Endodermal cell (in vitro differentiated cells): ENCODE measurements around the gene HSPA2. TPM values are rescaled to one million over a fixed set of nuclear protein-coding genes. Genes with fewer than 3 reads are reported as not detected.

Experiments
- DNase-seq: peaks from one replicate; pipeline ENCODE4 v3.0.0-alpha.2; 2017
- H3K27ac ChIP-seq: 2 replicates; pipeline ENCODE4 v1.5.1; 2013; ENCODE audit warnings: mild to moderate bottlenecking, low read depth, low read length, moderate library complexity
- H3K27me3 ChIP-seq: 2 replicates; pipeline ENCODE4 v1.6.1; 2013; ENCODE audit warnings: mild to moderate bottlenecking, low read length, moderate library complexity; ENCODE audit not compliant: insufficient read depth, control insufficient read depth, poor library complexity, severe bottlenecking
- H3K36me3 ChIP-seq: 2 replicates; pipeline ENCODE4 v1.7.0; 2013; ENCODE audit warnings: mild to moderate bottlenecking, low read length, moderate library complexity; ENCODE audit not compliant: control insufficient read depth, insufficient read depth
- H3K4me1 ChIP-seq: one replicate; pipeline ENCODE4 v1.7.0; 2013; ENCODE audit warnings: low read length; ENCODE audit not compliant: control insufficient read depth, insufficient read depth
- H3K4me3 ChIP-seq: 2 replicates; pipeline ENCODE4 v1.5.1; 2013; ENCODE audit warnings: mild to moderate bottlenecking, low read length, moderate library complexity
- H3K9ac ChIP-seq: 2 replicates; pipeline ENCODE4 v1.6.1; 2013; ENCODE audit warnings: mild to moderate bottlenecking, low read length, moderate library complexity; ENCODE audit not compliant: poor library complexity, severe bottlenecking; ENCODE audit errors: extremely low read depth
- H3K9me3 ChIP-seq: 2 replicates; pipeline ENCODE4 v1.6.1; 2013; ENCODE audit warnings: mild to moderate bottlenecking, low read length, moderate library complexity; ENCODE audit not compliant: control insufficient read depth
- H3K27ac Mint-ChIP-seq: 2 replicates; pipeline ENCODE4 v1.8.0; 2020; ENCODE audit warnings: mixed read lengths
- H3K27me3 Mint-ChIP-seq: 2 replicates; pipeline ENCODE4 v1.8.0; 2021; ENCODE audit warnings: mild to moderate bottlenecking, mixed read lengths; ENCODE audit not compliant: insufficient read depth
- H3K36me3 Mint-ChIP-seq: 2 replicates; pipeline ENCODE4 v1.8.0; 2020; ENCODE audit warnings: low read depth, mixed read lengths
- H3K4me1 Mint-ChIP-seq: 2 replicates; pipeline ENCODE4 v1.8.0; 2020; ENCODE audit warnings: mixed read lengths
- H3K4me3 Mint-ChIP-seq: 2 replicates; pipeline ENCODE4 v1.8.0; 2020; ENCODE audit warnings: mild to moderate bottlenecking, moderate library complexity, mixed read lengths
- H3K9me3 Mint-ChIP-seq: 2 replicates; pipeline ENCODE4 v1.8.0; 2020; ENCODE audit warnings: mild to moderate bottlenecking, mixed read lengths
- CTCF ChIP-seq: fragments of 200-600 bp; sonication (generic); conservative IDR thresholded peaks from 2 replicates; pipeline ENCODE4 v1.5.0; 2021; ENCODE audit warnings: antibody characterized with exemption, mild to moderate bottlenecking
- WGBS, 2 experiments: methylation state at CpG; one replicate each; pipeline versions ENCODE4 v1.1.5 to v1.1.7; 2013; ENCODE audit warnings: missing lambda C conversion rate in 2 of 2, mixed read lengths in 1 of 2; ENCODE audit not compliant: insufficient coverage in 1 of 2, insufficient read length in 1 of 2; 5-methylcytosine and 5-hydroxymethylcytosine counted together
- total RNA-seq, 2 donors: library from RNA; stranded (reverse); fragmentation: NEBNext Ultra II Directional in 1 of 2; extraction: Animal tissue kit (Norgen Biotek cat#: 25700) in 1 of 2; gene quantifications; 2 replicates in 1 of 2; 3 replicates in 1 of 2; pipeline ENCODE4 v1.2.1, GENCODE V29; 2021

Gene HSPA2
- total RNA-seq, 2 donors from 2014 or later: 7.9 to 12.9 TPM

DNA sequence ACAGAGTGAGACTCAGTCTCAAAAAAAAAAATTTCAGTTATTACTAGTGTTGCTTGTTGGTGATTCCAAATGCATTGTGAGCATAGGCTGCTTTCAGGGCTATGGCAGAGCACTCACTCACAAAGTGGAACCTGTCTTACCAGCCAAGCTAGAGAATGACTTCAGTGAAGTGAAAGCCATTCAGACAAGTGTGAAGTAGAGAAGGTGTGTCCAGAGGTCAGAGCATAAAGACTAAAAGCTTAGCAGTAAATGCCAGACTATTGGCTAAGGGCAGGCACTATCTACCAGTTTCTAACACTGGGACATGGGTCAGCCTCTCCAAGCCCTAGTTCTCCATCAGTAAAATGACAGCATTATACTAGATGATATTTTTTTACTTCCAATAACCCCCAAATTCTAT lies 21.9 kb downstream of the HSPA2 start:
- Mint-ChIP-seq H3K27ac (no peak overlapping the region), H3K4me1 (peaks cover 14% of the 10 kb centered on the region), H3K36me3 (no peaks in the 10 kb centered on the region), H3K27me3 (no peaks in the 10 kb centered on the region), H3K9me3 (no peaks in the 10 kb centered on the region), H3K4me3 (no peak overlapping the region)
- Histone ChIP-seq H3K27me3 (no peaks in the 10 kb centered on the region), H3K9ac (no peak overlapping the region), H3K4me1 (no peaks in the 10 kb centered on the region), H3K27ac (no peak overlapping the region), H3K9me3 (no peaks in the 10 kb centered on the region), H3K4me3 (no peak overlapping the region), H3K36me3 (no peaks in the 10 kb centered on the region)
- DNase-seq: no peak
- TF ChIP-seq CTCF: no peak

- Histone ChIP-seq H3K27ac (no peak overlapping the region), H3K4me3 (no peak overlapping the region), H3K36me3 (no peaks in the 10 kb centered on the region), H3K4me1 (no peaks in the 10 kb centered on the region), H3K27me3 (no peaks in the 10 kb centered on the region), H3K9ac (no peak overlapping the region), H3K9me3 (no peaks in the 10 kb centered on the region)
- H3K9me3 Mint-ChIP-seq: no peaks in the 10 kb centered on the region
- H3K36me3 Mint-ChIP-seq: no peaks in the 10 kb centered on the region
- peaks cover 14% of the 10 kb centered on the region for H3K4me1 Mint-ChIP-seq
- no peak overlapping the region for H3K27ac Mint-ChIP-seq
- DNase-seq: no peak
- TF ChIP-seq CTCF: no peak
- H3K27me3 Mint-ChIP-seq: no peaks in the 10 kb centered on the region
- 87 to 88% methylated on average over 4 to 6 of the region's 6 CpGs for WGBS, 2 experiments
- no peak overlapping the region for H3K4me3 Mint-ChIP-seq
Measured at GRCh38 chr14:64563696-64564095, 23.2 kb downstream of the HSPA2 start.

DNA sequence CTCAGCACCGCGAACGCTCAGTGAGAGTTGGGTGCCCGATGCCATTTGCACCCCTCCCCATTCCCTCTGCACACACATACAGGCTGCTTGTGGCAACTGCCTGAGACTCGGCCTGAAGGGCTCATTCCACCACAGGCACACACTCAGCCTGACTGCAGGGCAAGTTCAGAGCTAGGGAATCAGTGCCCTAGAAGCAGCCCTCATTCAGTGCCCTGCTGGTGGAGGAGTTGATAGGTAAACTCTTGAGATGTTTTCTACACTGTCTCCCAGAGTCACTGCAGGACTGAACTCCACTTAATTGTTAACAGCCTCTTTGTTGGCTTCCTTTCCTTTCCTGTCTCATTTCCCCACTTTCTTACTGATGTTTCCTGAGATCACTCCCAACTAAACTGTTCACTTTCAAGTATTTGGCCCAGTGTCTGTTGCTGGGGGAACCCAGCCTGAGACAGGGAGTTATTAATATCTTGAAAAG lies 26.1 kb downstream of the HSPA2 start:
- peak; percentile 11 for TF ChIP-seq CTCF
- Mint-ChIP-seq H3K4me1 (peaks cover 13% of the 10 kb centered on the region), H3K4me3 (no peak overlapping the region), H3K27ac (no peak overlapping the region), H3K27me3 (no peaks in the 10 kb centered on the region), H3K9me3 (no peaks in the 10 kb centered on the region), H3K36me3 (no peaks in the 10 kb centered on the region)
- no peak overlapping the region for H3K9ac ChIP-seq
- H3K36me3 ChIP-seq: no peaks in the 10 kb centered on the region
- H3K27me3 ChIP-seq: no peaks in the 10 kb centered on the region
- no peak overlapping the region for H3K27ac ChIP-seq
- DNase-seq: peak; percentile 58
- WGBS, 2 experiments: 95% methylated on average over 5 of the region's 5 CpGs; no CpG with 5 or more reads in 1 of the 2 experiments
- H3K9me3 ChIP-seq: no peaks in the 10 kb centered on the region
- no peaks in the 10 kb centered on the region for H3K4me1 ChIP-seq
- no peak overlapping the region for H3K4me3 ChIP-seq
